HCT116 (cell line): Measurements from ENCODE around the gene CREBRF.

ENCODE experiments used
- ATF3 ChIP-seq: IDR thresholded peaks from 2 replicates; pipeline ENCODE4 v1.6.1; 2012
- CBX3 ChIP-seq: IDR thresholded peaks from 2 replicates; pipeline ENCODE4 v1.6.1; 2012; ENCODE audit warnings: low read depth
- CEBPB ChIP-seq: IDR thresholded peaks from 2 replicates; pipeline ENCODE4 v1.6.1; 2012; ENCODE audit warnings: low read depth
- CTCF ChIP-seq, 3 experiments: fragments of 200-600 bp in 1 of 3; sonication (generic) in 1 of 3; IDR thresholded peaks in 2 of 3; conservative IDR thresholded peaks in 1 of 3; 2 replicates each; pipeline ENCODE4 v1.5.1; 2012 to 2017; ENCODE audit warnings: low read depth in 2 of 3, low read length in 2 of 3, antibody characterized with exemption in 1 of 3, borderline replicate concordance in 1 of 3, control low read depth in 1 of 3, mild to moderate bottlenecking in 1 of 3, mixed read lengths in 1 of 3, mixed run types in 1 of 3, moderate library complexity in 1 of 3; ENCODE audit not compliant: insufficient read depth in 1 of 3
- EZH2 ChIP-seq: fragments of 200-600 bp; sonication (generic); IDR thresholded peaks from 2 replicates; pipeline ENCODE4 v1.6.1; 2017; ENCODE audit warnings: antibody characterized with exemption, mixed run types
- EZH2phosphoT487 ChIP-seq: fragments of 200-600 bp; IDR thresholded peaks from 2 replicates; pipeline ENCODE4 v1.6.1; 2018; ENCODE audit warnings: antibody characterized with exemption, borderline replicate concordance
- JUND ChIP-seq: IDR thresholded peaks from 2 replicates; pipeline ENCODE4 v1.6.1; 2012
- MAX ChIP-seq: IDR thresholded peaks from 2 replicates; pipeline ENCODE4 v1.6.1; 2012
- POLR2AphosphoS5 ChIP-seq: IDR thresholded peaks from 2 replicates; pipeline ENCODE4 v1.6.1; 2011; ENCODE audit warnings: mild to moderate bottlenecking, low read depth, low read length, moderate library complexity
- RAD21 ChIP-seq: IDR thresholded peaks from 2 replicates; pipeline ENCODE4 v1.6.1; 2012; ENCODE audit warnings: low read depth, mild to moderate bottlenecking
- SP1 ChIP-seq: IDR thresholded peaks from 2 replicates; pipeline ENCODE4 v1.6.1; 2012; ENCODE audit warnings: low read depth
- SRF ChIP-seq: IDR thresholded peaks from 2 replicates; pipeline ENCODE4 v1.6.1; 2012; ENCODE audit warnings: low read depth
- ZNF274 ChIP-seq: fragments of 200-500 bp; sonication (Bioruptor generic); IDR thresholded peaks from 2 replicates; pipeline ENCODE4 v1.6.1; 2014; ENCODE audit warnings: mild to moderate bottlenecking, low read depth, low read length, inconsistent platforms

GRCh38 chr5:173159256-173159655, 103.1 kb downstream of the CREBRF start:
- no peak for TF ChIP-seq ZNF274
- no peak for TF ChIP-seq SRF
- no peak for TF ChIP-seq JUND
- no peak for TF ChIP-seq CTCF (IDR thresholded peaks at IDR 0.05 in 2 of 3, conservative IDR thresholded peaks at IDR 0.05 in 1 of 3; ENCODE audit: borderline replicate concordance in 1 of 3, insufficient read depth in 1 of 3, low read depth in 2 of 3, low read length in 2 of 3)
- no peak for TF ChIP-seq CEBPB
- no peak for TF ChIP-seq SP1
- TF ChIP-seq POLR2AphosphoS5: no peak
- TF ChIP-seq RAD21: no peak
- TF ChIP-seq CBX3: no peak
- TF ChIP-seq EZH2phosphoT487: no peak
- TF ChIP-seq EZH2: no peak
- TF ChIP-seq ATF3: no peak
- no peak for TF ChIP-seq MAX
